Breast epithelium (tissue), 3 donors: ENCODE measurements around the gene NUP37.

Experiments
- POLR2AphosphoS5 ChIP-seq, 3 donors: sonication (generic); formaldehyde crosslinking; IDR thresholded peaks; one replicate each; pipeline ENCODE4 v1.6.1; 2017; ENCODE audit warnings: antibody characterized with exemption in 3 of 3
- TF ChIP-seq, protein P1 (sequence below), 3 donors: fragments of 450-650 bp; IDR thresholded peaks; one replicate each; pipeline ENCODE4 v1.5.1; 2016 to 2017; ENCODE audit warnings: antibody characterized with exemption in 3 of 3, mild to moderate bottlenecking in 3 of 3, moderate library complexity in 3 of 3

DNA sequence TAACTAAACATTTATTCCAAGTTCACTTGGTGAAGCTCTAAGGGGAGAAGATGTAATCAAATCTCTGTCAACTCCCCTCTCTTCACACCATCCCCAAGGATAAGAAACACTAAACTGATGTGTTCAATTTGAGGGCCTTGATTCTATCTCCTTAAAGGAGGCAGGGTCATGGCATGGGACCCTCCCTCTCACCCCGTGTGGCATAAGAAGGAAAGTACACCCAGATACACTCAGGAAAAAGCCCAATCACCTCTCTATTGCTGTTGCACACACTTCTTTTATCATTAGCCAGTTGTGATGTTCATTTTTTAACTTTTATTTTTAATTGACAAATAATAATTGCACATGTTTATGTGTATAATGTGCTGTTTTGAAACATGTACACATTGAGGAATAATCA is 93.2 kb downstream of the NUP37 start:
- TF ChIP-seq, protein P1, sequence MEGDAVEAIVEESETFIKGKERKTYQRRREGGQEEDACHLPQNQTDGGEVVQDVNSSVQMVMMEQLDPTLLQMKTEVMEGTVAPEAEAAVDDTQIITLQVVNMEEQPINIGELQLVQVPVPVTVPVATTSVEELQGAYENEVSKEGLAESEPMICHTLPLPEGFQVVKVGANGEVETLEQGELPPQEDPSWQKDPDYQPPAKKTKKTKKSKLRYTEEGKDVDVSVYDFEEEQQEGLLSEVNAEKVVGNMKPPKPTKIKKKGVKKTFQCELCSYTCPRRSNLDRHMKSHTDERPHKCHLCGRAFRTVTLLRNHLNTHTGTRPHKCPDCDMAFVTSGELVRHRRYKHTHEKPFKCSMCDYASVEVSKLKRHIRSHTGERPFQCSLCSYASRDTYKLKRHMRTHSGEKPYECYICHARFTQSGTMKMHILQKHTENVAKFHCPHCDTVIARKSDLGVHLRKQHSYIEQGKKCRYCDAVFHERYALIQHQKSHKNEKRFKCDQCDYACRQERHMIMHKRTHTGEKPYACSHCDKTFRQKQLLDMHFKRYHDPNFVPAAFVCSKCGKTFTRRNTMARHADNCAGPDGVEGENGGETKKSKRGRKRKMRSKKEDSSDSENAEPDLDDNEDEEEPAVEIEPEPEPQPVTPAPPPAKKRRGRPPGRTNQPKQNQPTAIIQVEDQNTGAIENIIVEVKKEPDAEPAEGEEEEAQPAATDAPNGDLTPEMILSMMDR (IDR thresholded peaks at IDR 0.05) = no peak
- TF ChIP-seq POLR2AphosphoS5 (IDR thresholded peaks at IDR 0.05) = no peak
